Brain microvascular endothelial cell (primary cell): ENCODE data around the gene MICOS13.

Source experiments
- DNase-seq: peaks from one replicate; pipeline ENCODE4 v3.0.0-alpha.2; 2020
- H3K27ac ChIP-seq: fragments of 250-450 bp; sonication (Bioruptor Pico); 2 replicates; pipeline ENCODE4 v1.5.1; 2020; ENCODE audit warnings: mild to moderate bottlenecking, moderate library complexity
- H3K27me3 ChIP-seq: fragments of 250-450 bp; sonication (Bioruptor Pico); replicated peaks from 2 replicates; pipeline ENCODE4 v1.5.1; 2020; ENCODE audit warnings: mild to moderate bottlenecking
- H3K36me3 ChIP-seq: fragments of 250-450 bp; sonication (Bioruptor Pico); replicated peaks from 2 replicates; pipeline ENCODE4 v1.5.1; 2020; ENCODE audit warnings: mild to moderate bottlenecking
- H3K4me3 ChIP-seq: 2 replicates; pipeline ENCODE4 v1.5.1; 2011; ENCODE audit warnings: low read depth, mild to moderate bottlenecking, control low read depth, low read length, moderate library complexity
- in situ Hi-C: cut with HindIII; loops from 2 replicates; pipeline ENCODE4 v1.10.0; 2017; ENCODE audit warnings: low sequenced_read_pairs, low pct_ligation_motif_present
- TF ChIP-seq, protein P1 (sequence below): IDR thresholded peaks from 2 replicates; pipeline ENCODE4 v1.5.1; 2011; ENCODE audit warnings: low read depth, mild to moderate bottlenecking, moderate library complexity, low read length, control low read depth, inconsistent platforms; ENCODE audit errors: missing control alignments

The MICOS13 gene

GRCh38 chr19:5676105-5676771, 4.1 kb downstream of the MICOS13 start:
- no peak for DNase-seq
- Histone ChIP-seq H3K27me3 (no peaks in the 10 kb centered on the region), H3K36me3 (peaks cover 7% of the 10 kb centered on the region), H3K4me3 (no peak overlapping the region), H3K27ac (no peak overlapping the region)
- TF ChIP-seq, protein P1, sequence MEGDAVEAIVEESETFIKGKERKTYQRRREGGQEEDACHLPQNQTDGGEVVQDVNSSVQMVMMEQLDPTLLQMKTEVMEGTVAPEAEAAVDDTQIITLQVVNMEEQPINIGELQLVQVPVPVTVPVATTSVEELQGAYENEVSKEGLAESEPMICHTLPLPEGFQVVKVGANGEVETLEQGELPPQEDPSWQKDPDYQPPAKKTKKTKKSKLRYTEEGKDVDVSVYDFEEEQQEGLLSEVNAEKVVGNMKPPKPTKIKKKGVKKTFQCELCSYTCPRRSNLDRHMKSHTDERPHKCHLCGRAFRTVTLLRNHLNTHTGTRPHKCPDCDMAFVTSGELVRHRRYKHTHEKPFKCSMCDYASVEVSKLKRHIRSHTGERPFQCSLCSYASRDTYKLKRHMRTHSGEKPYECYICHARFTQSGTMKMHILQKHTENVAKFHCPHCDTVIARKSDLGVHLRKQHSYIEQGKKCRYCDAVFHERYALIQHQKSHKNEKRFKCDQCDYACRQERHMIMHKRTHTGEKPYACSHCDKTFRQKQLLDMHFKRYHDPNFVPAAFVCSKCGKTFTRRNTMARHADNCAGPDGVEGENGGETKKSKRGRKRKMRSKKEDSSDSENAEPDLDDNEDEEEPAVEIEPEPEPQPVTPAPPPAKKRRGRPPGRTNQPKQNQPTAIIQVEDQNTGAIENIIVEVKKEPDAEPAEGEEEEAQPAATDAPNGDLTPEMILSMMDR: no peak
- in situ Hi-C loops: no loop called here

DNA sequence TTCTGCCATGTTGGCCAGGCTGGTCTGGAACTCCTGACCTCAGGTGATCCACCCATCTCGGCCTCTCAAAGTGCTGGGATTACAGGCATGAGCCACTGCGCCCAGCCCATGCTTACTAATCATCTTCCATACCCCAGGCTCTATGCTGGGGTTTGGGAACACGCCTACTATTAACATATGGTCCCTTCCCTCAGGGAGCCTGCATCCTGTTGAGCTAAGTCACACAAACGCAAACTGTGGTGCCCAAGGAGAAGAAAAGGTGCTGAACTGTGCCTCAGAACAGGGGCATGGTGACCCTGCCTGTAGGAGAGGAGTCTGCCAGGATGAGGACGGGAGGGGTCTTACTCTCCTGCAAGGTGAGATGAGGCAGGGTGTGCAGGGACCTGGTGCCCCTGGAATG, 5.6 kb downstream of the MICOS13 start:
- Histone ChIP-seq H3K27ac (no peak overlapping the region), H3K4me3 (no peak overlapping the region), H3K27me3 (no peaks in the 10 kb centered on the region), H3K36me3 (peaks cover 10% of the 10 kb centered on the region)
- no peak for DNase-seq
- TF ChIP-seq, protein P1: no peak
- in situ Hi-C loops: no loop called here

DNA sequence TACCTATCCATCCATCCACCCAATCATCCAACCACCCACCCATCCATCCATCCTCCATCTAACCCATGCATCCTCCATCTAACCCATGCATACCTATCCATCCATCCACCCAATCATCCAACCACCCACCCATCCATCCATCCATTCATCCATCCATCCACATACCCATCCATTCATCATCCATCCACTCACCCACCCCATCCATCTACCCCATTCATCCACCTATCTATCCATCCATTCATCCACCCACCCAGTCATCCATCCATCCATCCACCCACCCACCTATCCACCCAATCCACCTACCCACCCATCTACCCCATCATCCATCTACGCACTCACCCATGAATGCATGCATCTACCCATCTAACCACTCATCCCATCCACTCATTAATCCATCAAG, 6.6 kb downstream of the MICOS13 start:
- DNase-seq: no peak
- in situ Hi-C loops: no loop called here
- H3K36me3 ChIP-seq: peaks cover 20% of the 10 kb centered on the region

GRCh38 chr19:5672708-5673459, 7.4 kb downstream of the MICOS13 start:
- no peaks in the 10 kb centered on the region for H3K27me3 ChIP-seq
- H3K36me3 ChIP-seq: peaks cover 19% of the 10 kb centered on the region
- TF ChIP-seq, protein P1: no peak
- DNase-seq: no peak
- in situ Hi-C loops: no loop called here
- no peak overlapping the region for H3K4me3 ChIP-seq
- no peak overlapping the region for H3K27ac ChIP-seq

More for the DNA sequence above, 6.6 kb downstream of the MICOS13 start:
- H3K4me3 ChIP-seq: no peak overlapping the region
- no peak overlapping the region for H3K27ac ChIP-seq
- no peaks in the 10 kb centered on the region for H3K27me3 ChIP-seq
- TF ChIP-seq, protein P1: no peak

- in situ Hi-C loops: no loop called here
- Histone ChIP-seq H3K27ac (no peak overlapping the region), H3K27me3 (no peaks in the 10 kb centered on the region), H3K36me3 (peaks cover 31% of the 10 kb centered on the region), H3K4me3 (no peak overlapping the region)
- TF ChIP-seq, protein P1: no peak
- DNase-seq: no peak
These were observed 8.7 kb downstream of the MICOS13 start for GRCh38 chr19:5671600-5671999.
